Activated CD4-positive, alpha-beta T cell treated with anti-CD3 and anti-CD28 coated beads, Interleukin-2, amount 50 U/mL, for 24 hours (primary cell): ENCODE measurements around the gene UBL5.

Source experiments
- DNase-seq, 2 donors: peaks; one replicate each; pipeline ENCODE4 v3.0.0-alpha.2; 2020; ENCODE audit warnings: low read depth in 1 of 2, low spot score in 1 of 2

The UBL5 gene

GRCh38 chr19:9849791-9850190 lies 22.1 kb downstream of the UBL5 start:
- no peak for DNase-seq

- DNase-seq, result no peak
Observed at GRCh38 chr19:9850235-9850959, 22.7 kb downstream of the UBL5 start.

GRCh38 chr19:9854282-9854846 lies 26.6 kb downstream of the UBL5 start:
- DNase-seq, result no peak

GRCh38 chr19:9856609-9857008 lies 28.9 kb downstream of the UBL5 start:
- no peak for DNase-seq

GRCh38 chr19:9857076-9857721 lies 29.5 kb downstream of the UBL5 start:
- no peak for DNase-seq

GRCh38 chr19:9857920-9858746 lies 30.4 kb downstream of the UBL5 start:
- DNase-seq, result no peak

GRCh38 chr19:9858766-9859165 lies 31.0 kb downstream of the UBL5 start:
- DNase-seq, result no peak

- no peak for DNase-seq
Observed at GRCh38 chr19:9860407-9860806, 32.7 kb downstream of the UBL5 start.

- no peak for DNase-seq
Observed at GRCh38 chr19:9861503-9861902, 33.8 kb downstream of the UBL5 start.

- no peak for DNase-seq
Observed at GRCh38 chr19:9862938-9863337, 35.2 kb downstream of the UBL5 start.

- DNase-seq, result no peak
Observed at GRCh38 chr19:9863759-9864158, 36.0 kb downstream of the UBL5 start.

- no peak for DNase-seq
Observed at GRCh38 chr19:9865732-9866501, 38.2 kb downstream of the UBL5 start.

GRCh38 chr19:9868983-9869617 lies 41.4 kb downstream of the UBL5 start:
- DNase-seq, result no peak

- no peak for DNase-seq
Observed at GRCh38 chr19:9871626-9872338, 44.1 kb downstream of the UBL5 start.

- DNase-seq, result no peak
Observed at GRCh38 chr19:9872618-9873242, 45.0 kb downstream of the UBL5 start.

GRCh38 chr19:9875031-9875627 lies 47.4 kb downstream of the UBL5 start:
- DNase-seq, result no peak

GRCh38 chr19:9875796-9876195 lies 48.1 kb downstream of the UBL5 start:
- DNase-seq, result no peak

- DNase-seq, result no peak
Observed at GRCh38 chr19:9877780-9878510, 50.2 kb downstream of the UBL5 start.
